Liver (tissue), 3 donors: ENCODE results near the gene NR5A1.

Experiments used
- ATF3 ChIP-seq: IDR thresholded peaks from 2 replicates; pipeline ENCODE4 v1.6.1; 2016; ENCODE audit warnings: antibody characterized with exemption
- CTCF ChIP-seq: fragments of 150-350 bp; IDR thresholded peaks from 2 replicates; pipeline ENCODE4 v1.5.1; 2017; ENCODE audit warnings: improper control_type of control experiment, low read depth, low read length; ENCODE audit not compliant: missing input control
- FOXA1 ChIP-seq: IDR thresholded peaks from 2 replicates; pipeline ENCODE4 v1.6.1; 2016; ENCODE audit warnings: antibody characterized with exemption
- GABPA ChIP-seq, 2 donors: IDR thresholded peaks in 1 of 2; conservative IDR thresholded peaks in 1 of 2; 2 replicates each; pipeline ENCODE4 v1.6.1; 2016; ENCODE audit warnings: antibody characterized with exemption in 2 of 2, mild to moderate bottlenecking in 1 of 2, moderate library complexity in 1 of 2
- HNF4A ChIP-seq, 2 donors: conservative IDR thresholded peaks; 2 replicates each; pipeline ENCODE4 v1.6.1; 2016; ENCODE audit warnings: antibody characterized with exemption in 2 of 2, mild to moderate bottlenecking in 2 of 2
- JUND ChIP-seq, 2 donors: IDR thresholded peaks; 2 replicates each; pipeline ENCODE4 v1.6.1; 2016; ENCODE audit warnings: antibody characterized with exemption in 2 of 2
- MAX ChIP-seq: IDR thresholded peaks from 2 replicates; pipeline ENCODE4 v1.6.1; 2016; ENCODE audit warnings: antibody characterized with exemption
- REST ChIP-seq: IDR thresholded peaks from 2 replicates; pipeline ENCODE4 v1.6.1; 2016; ENCODE audit warnings: antibody characterized with exemption, mild to moderate bottlenecking
- RXRA ChIP-seq, 2 donors: IDR thresholded peaks; 2 replicates each; pipeline ENCODE4 v1.6.1; 2017 to 2018; ENCODE audit warnings: antibody characterized with exemption in 2 of 2, mild to moderate bottlenecking in 1 of 2
- TAF1 ChIP-seq: conservative IDR thresholded peaks from 2 replicates; pipeline ENCODE4 v1.6.1; 2016; ENCODE audit warnings: antibody characterized with exemption, mild to moderate bottlenecking
- YY1 ChIP-seq: IDR thresholded peaks from 2 replicates; pipeline ENCODE4 v1.6.1; 2016; ENCODE audit warnings: antibody characterized with exemption, mild to moderate bottlenecking
- ZBTB33 ChIP-seq: IDR thresholded peaks from 2 replicates; pipeline ENCODE4 v1.6.1; 2016; ENCODE audit warnings: antibody characterized with exemption
- donor health status: healthy.
- donor health status: healthy.

GRCh38 chr9:124462739-124463138, 44.5 kb downstream of the NR5A1 start:
- TF ChIP-seq GABPA (IDR thresholded peaks at IDR 0.05 in 1 of 2, conservative IDR thresholded peaks at IDR 0.05 in 1 of 2): no peak
- no peak for TF ChIP-seq CTCF
- TF ChIP-seq FOXA1: no peak
- no peak for TF ChIP-seq RXRA (IDR thresholded peaks at IDR 0.05)
- TF ChIP-seq MAX: no peak
- no peak for TF ChIP-seq TAF1
- TF ChIP-seq JUND (IDR thresholded peaks at IDR 0.05): no peak
- no peak for TF ChIP-seq REST
- TF ChIP-seq ZBTB33: no peak
- no peak for TF ChIP-seq YY1
- no peak for TF ChIP-seq ATF3
- TF ChIP-seq HNF4A (conservative IDR thresholded peaks at IDR 0.05): no peak
